NCI-H345 treated with DMSO at 0.1 percent for 48 hours (cell line): ENCODE results near the gene PIAS3.
"Not testable (repeated sequence)": the region's sequence is repeated elsewhere in the genome, so short reads cannot be mapped to it uniquely, and the experiment has no call there.

Source experiments
- DNase-seq: peaks from one replicate; lab custom pipeline; 2025; ENCODE audit not compliant: unreplicated experiment; lab: John Stamatoyannopoulos, UW

PIAS3 gene

GRCh38 chr1:145826030-145826429, 32.9 kb downstream of the PIAS3 start:
- no peak for DNase-seq

DNA sequence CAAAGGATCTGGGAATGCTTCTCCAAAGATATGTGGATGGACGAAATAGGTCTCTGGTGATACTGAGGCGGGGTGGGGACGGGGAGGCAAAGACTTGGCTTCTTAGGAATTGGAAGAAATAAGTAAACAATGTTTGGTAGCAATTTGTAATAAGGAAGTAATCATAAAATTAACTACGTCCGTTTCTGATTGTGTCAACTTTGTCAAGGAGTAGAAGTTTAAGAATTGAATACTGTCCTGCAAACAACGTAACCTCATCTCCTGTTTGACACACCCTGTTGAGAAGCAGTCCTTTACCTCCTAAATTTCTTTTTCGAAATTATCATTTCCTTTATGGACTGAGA, 34.4 kb downstream of the PIAS3 start:
- DNase-seq, result no peak

GRCh38 chr1:145823565-145824498, 35.0 kb downstream of the PIAS3 start, which contains the start of the genes POLR3C and RNF115:
Gene POLR3C, plus strand, starts transcription at chr1:145824200. Its CDS starts 1,577 bp downstream, at chr1:145825777.
Gene RNF115, minus strand, starts transcription at chr1:145824095. Its CDS starts 222 bp downstream, at chr1:145823873.
- peak; percentile 95 for DNase-seq

DNA sequence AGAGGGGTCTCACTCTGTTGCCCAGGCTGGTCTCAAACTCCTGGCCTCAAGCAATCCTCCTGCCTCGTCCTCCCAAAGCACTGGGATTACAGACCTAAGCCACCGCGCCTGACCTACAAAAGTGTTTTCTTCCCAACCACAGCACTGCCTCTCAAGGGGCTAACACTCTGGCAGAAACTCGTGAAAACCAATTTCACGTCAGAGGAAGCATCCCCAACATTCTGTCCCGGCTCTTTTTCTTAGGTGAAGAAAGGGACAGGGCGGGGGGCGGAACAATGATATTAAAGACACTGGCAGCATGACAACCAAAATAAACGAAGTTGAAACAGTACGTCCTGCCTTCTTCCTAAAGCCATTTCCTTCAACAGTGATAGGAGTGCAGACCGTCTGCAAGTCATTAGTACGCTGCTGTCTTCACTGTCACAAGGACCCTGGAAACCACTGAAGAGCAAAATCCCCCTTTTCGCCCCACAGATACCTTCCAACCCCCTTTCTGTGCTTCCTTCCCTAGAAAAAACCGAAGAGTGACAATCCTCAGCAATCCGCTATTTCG, 36.0 kb downstream of the PIAS3 start:
- not testable (repeated sequence) for DNase-seq

- DNase-seq, result not testable (repeated sequence)
Measured at GRCh38 chr1:145818095-145818494, 40.8 kb downstream of the PIAS3 start.

DNA sequence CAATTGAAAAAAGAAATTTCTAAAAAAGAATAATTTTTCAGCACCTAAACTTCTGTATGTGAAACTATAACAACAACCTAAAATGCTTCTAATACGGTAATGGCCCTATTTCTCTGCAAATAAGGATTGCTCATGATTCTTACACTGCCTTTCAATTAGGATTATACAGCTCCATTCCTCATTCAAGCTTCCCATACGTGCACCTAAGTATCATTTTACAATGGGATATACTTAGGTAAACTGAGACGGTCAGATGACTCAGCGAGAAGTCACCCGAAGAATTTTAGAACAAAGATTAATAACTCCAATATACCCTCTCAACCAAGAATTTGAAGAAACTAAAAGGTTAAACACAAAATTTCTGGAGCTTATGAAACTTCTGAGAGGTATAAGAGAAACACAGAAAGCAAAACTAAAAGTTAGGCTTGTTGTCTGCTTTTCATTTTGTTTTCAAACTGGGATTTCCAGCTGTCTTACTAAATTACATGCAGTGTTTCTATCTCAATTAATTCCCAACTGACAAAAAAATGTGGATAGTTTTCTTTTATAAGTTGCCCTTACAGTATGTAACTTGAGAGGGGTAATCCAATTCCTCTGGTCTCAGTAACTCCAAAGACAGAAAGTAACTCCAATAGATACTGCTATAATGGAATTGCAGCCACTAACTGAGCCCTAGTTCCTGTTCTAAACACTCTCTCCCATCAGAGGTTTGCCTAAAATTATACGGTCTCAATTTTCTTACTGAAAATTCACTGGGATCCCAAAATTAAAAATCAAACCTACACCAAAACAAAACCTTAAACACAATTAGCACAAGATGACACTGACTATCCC, 45.7 kb downstream of the PIAS3 start:
- DNase-seq, result not testable (repeated sequence)

DNA sequence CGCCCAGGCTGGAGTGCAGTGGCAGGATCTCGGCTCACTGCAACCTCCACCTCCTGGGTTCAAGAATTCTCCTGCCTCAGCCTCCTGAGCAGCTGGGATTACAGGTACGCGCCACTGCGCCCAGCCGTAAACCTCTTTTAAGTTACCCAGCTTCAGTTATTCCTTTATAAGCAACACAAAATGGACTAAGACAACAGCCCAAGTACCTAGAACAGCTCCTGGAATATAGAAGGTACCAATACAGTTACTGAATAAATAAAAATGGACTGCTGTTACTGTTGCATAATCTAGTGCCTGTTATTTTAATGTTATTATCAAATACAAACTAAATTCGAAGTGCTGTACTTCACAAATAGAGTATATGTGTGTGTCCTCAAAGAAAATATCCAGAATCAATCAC, 52.0 kb downstream of the PIAS3 start:
- no peak for DNase-seq

- no peak for DNase-seq
Measured at GRCh38 chr1:145806408-145806807, 52.5 kb downstream of the PIAS3 start.

DNA sequence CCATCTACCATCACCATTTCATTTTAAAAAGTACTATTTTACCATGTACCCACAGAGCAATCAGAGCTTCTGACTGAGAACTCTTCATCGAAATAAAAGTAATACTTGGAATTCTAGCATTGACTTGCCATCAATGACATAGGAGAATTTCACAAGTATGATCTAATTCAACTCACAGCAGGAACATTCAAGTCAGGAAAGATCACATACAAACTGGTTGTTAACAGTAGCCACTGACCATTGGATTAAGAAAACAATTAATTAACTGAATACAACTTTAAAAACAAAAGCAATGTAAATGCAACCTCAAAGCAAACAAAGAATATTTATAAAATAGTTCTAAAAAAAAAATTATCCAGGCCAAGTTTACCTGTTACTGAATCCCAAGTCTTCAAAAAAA, 53.8 kb downstream of the PIAS3 start:
- DNase-seq, result no peak

GRCh38 chr1:145804235-145805045, 54.4 kb downstream of the PIAS3 start:
- DNase-seq, result no peak

DNA sequence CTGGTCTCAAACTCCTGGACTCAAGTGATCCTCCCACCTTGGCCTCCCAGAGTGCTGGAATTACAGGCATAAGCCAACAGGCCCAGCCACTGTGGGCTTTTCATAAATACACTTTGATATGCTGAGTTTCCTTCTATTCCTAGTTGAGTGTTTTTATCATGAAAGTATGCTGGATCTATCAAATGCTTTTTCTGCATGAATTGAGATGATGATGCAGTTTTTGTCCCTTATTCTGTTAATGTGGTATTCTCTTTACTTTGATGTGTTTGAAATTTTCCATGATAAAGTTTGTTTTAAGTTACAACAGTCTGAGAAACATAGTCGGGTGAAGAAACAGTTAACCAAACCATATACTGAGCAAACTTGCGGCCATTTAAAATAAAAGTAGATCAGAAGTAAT, 59.1 kb downstream of the PIAS3 start:
- no peak for DNase-seq
